IMR-90 (cell line): ENCODE measurements around the gene OSBPL3. TPM values are rescaled to one million over a fixed set of nuclear protein-coding genes. Genes with fewer than 3 reads are reported as not detected.

ENCODE experiments used
- ATAC-seq: fragments of 200-7000 bp; cut with Tn5 transposase; 2 replicates; pipeline ENCODE4 v1.9.1; 2020; ENCODE audit warnings: low read depth, mild to moderate bottlenecking, moderate library complexity
- BruUV-seq: library from RNA; stranded (reverse); fragments of 400-500 nt; replicated peaks from 2 replicates; lab custom pipeline; 2021; lab: Mats Ljungman, UMichigan
- CTCF ChIA-PET: fragments of 300-600 bp; formaldehyde crosslinking; extraction: SDS; loops from one replicate; lab custom pipeline; 2021; ENCODE audit warnings: antibody characterized with exemption; lab: Yijun Ruan, JAX
- POLR2A ChIA-PET: fragments of 300-600 bp; sonication (Branson Sonifier 250); formaldehyde crosslinking; loops from one replicate; lab custom pipeline; 2022; ENCODE audit warnings: antibody characterized with exemption; ENCODE audit not compliant: unreplicated experiment; lab: Charles Lee
- DNase-seq: peaks from one replicate; pipeline ENCODE4 v3.0.0; 2013
- H2AFZ ChIP-seq: replicated peaks from 2 replicates; pipeline ENCODE3; 2013; ENCODE audit warnings: low read length, mild to moderate bottlenecking; ENCODE audit not compliant: poor library complexity
- H2AK5ac ChIP-seq: 2 replicates; pipeline ENCODE4 v1.6.1; 2013; ENCODE audit warnings: low read depth, low read length, inconsistent platforms
- H2AK9ac ChIP-seq: replicated peaks from 2 replicates; pipeline ENCODE3; 2013; ENCODE audit warnings: mild to moderate bottlenecking, low read depth, low read length, moderate library complexity; ENCODE audit not compliant: poor library complexity
- H2BK120ac ChIP-seq: 2 replicates; pipeline ENCODE4 v1.6.1; 2013; ENCODE audit warnings: low read depth, low read length, inconsistent platforms
- H2BK15ac ChIP-seq: 3 replicates; pipeline ENCODE4 v1.6.1; 2013; ENCODE audit warnings: low read depth, low read length, inconsistent platforms
- H2BK20ac ChIP-seq: 2 replicates; pipeline ENCODE4 v1.6.1; 2013; ENCODE audit warnings: low read depth, mild to moderate bottlenecking, inconsistent platforms, low read length, moderate library complexity
- H2BK5ac ChIP-seq: 2 replicates; pipeline ENCODE4 v1.6.1; 2013; ENCODE audit warnings: mild to moderate bottlenecking, low read depth, low read length, inconsistent platforms; ENCODE audit not compliant: poor library complexity, severe bottlenecking
- H3K14ac ChIP-seq: replicated peaks from 2 replicates; pipeline ENCODE4 v1.6.1; 2013; ENCODE audit warnings: low read depth, low read length, inconsistent platforms
- H3K18ac ChIP-seq: 2 replicates; pipeline ENCODE4 v1.6.1; 2013; ENCODE audit warnings: low read depth, low read length, control low read depth
- H3K23ac ChIP-seq: 2 replicates; pipeline ENCODE4 v1.6.1; 2013; ENCODE audit warnings: low read depth, low read length, inconsistent platforms
- H3K27ac ChIP-seq: 2 replicates; pipeline ENCODE4 v1.5.1; 2013; ENCODE audit warnings: mild to moderate bottlenecking, control low read depth, low read length; ENCODE audit not compliant: insufficient read depth
- H3K27me3 ChIP-seq: 2 replicates; pipeline ENCODE4 v1.6.1; 2013; ENCODE audit warnings: low read length; ENCODE audit not compliant: control insufficient read depth, insufficient read depth
- H3K36me3 ChIP-seq: 2 replicates; pipeline ENCODE4 v1.6.1; 2013; ENCODE audit warnings: low read length, mixed read lengths; ENCODE audit not compliant: control insufficient read depth, insufficient read depth
- H3K4ac ChIP-seq: 2 replicates; pipeline ENCODE4 v1.6.1; 2013; ENCODE audit warnings: low read depth, low read length, inconsistent platforms
- H3K4me1 ChIP-seq: 2 replicates; pipeline ENCODE4 v1.6.1; 2013; ENCODE audit warnings: low read length, mixed read lengths; ENCODE audit not compliant: control insufficient read depth, insufficient read depth
- H3K4me2 ChIP-seq: 2 replicates; pipeline ENCODE4 v1.6.1; 2013; ENCODE audit warnings: low read depth, mild to moderate bottlenecking, control low read depth, low read length, moderate library complexity
- H3K4me3 ChIP-seq: 2 replicates; pipeline ENCODE4 v1.5.1; 2013; ENCODE audit warnings: low read depth, mild to moderate bottlenecking, control low read depth, low read length, moderate library complexity; ENCODE audit not compliant: insufficient read depth
- H3K56ac ChIP-seq: 2 replicates; pipeline ENCODE4 v1.6.1; 2013; ENCODE audit warnings: low read length, inconsistent platforms; ENCODE audit not compliant: insufficient read depth; ENCODE audit errors: extremely low read depth
- H3K79me1 ChIP-seq, 2 experiments: 2 replicates each; pipeline ENCODE4 v1.6.1; 2013; ENCODE audit warnings: low read length in 2 of 2, inconsistent platforms in 1 of 2, low read depth in 1 of 2
- H3K9ac ChIP-seq: 2 replicates; pipeline ENCODE4 v1.6.1; 2013; ENCODE audit warnings: low read depth, low read length, control low read depth
- H3K9me1 ChIP-seq: 2 replicates; pipeline ENCODE4 v1.6.1; 2013; ENCODE audit warnings: low read length, inconsistent platforms; ENCODE audit not compliant: insufficient read depth
- H3K9me3 ChIP-seq: 2 replicates; pipeline ENCODE4 v1.6.1; 2013; ENCODE audit warnings: low read length; ENCODE audit not compliant: control insufficient read depth, insufficient read depth
- H4K20me1 ChIP-seq: 2 replicates; pipeline ENCODE4 v1.6.1; 2013; ENCODE audit warnings: low read length, inconsistent platforms; ENCODE audit not compliant: insufficient read depth
- H4K5ac ChIP-seq: 2 replicates; pipeline ENCODE4 v1.6.1; 2013; ENCODE audit warnings: mild to moderate bottlenecking, low read depth, low read length, control low read depth
- H4K8ac ChIP-seq, 2 experiments: 2 replicates each; pipeline ENCODE4 v1.6.1; 2013; ENCODE audit warnings: low read depth in 2 of 2, low read length in 2 of 2, control low read depth in 1 of 2, inconsistent platforms in 1 of 2
- H4K91ac ChIP-seq: 2 replicates; pipeline ENCODE4 v1.6.1; 2013; ENCODE audit warnings: low read depth, low read length, inconsistent platforms; ENCODE audit not compliant: insufficient read depth
- FOS ChIP-seq: fragments of 150-350 bp; IDR thresholded peaks from 2 replicates; pipeline ENCODE4 v1.6.1; 2016; ENCODE audit warnings: low read depth, low read length
- MAFK ChIP-seq: IDR thresholded peaks from 2 replicates; pipeline ENCODE4 v1.6.1; 2012; ENCODE audit warnings: low read depth, low read length, improper control_type of control experiment
- WGBS, 2 experiments: methylation state at CpG; one replicate each; pipeline versions ENCODE4 v1.1.5 to v1.1.7; 2013; ENCODE audit warnings: missing lambda C conversion rate in 2 of 2; ENCODE audit not compliant: insufficient read length in 1 of 2; ENCODE audit errors: extremely low coverage in 2 of 2; 5-methylcytosine and 5-hydroxymethylcytosine counted together
- dilution Hi-C: fragments of 300-500 bp; cut with HindIII; formaldehyde crosslinking; loops from one replicate; pipeline ENCODE4 v1.14.3; 2018; ENCODE audit warnings: low sequenced_read_pairs; ENCODE audit not compliant: unreplicated experiment
- in situ Hi-C: fragments of 300-500 bp; cut with MboI; formaldehyde crosslinking; loops from 3 replicates; pipeline ENCODE4 v1.14.3; 2019; ENCODE audit warnings: low sequenced_read_pairs, inconsistent platforms, mixed read lengths
- intact Hi-C: fragments of 100-400 bp; cut with micrococcal nuclease; formaldehyde crosslinking; loops from 2 replicates; pipeline ENCODE4 v1.10.0; 2022
- polyA plus RNA-seq, 3 experiments: library from polyadenylated mRNA; depleted of rRNA; stranded (reverse); fragments of >200 nt; gene quantifications; 2 replicates each; pipeline ENCODE4 v1.2.3, GENCODE V29; 2012; ENCODE audit warnings: low replicate concordance in 1 of 3
- total RNA-seq: library from RNA; depleted of rRNA; stranded (reverse); fragments of >200 nt; gene quantifications from 2 replicates; pipeline ENCODE4 v1.2.3, GENCODE V29; 2012

OSBPL3 gene
- total and polyA plus RNA-seq, 2 of the 4 experiments (the other 2 are of a cell fraction), result 18.0 to 29.9 TPM

- H3K14ac ChIP-seq, result no peak overlapping the region
- H2BK20ac ChIP-seq, result peak overlapping the region; percentile 47; the same call in 1 of the 2 replicates
- H3K9ac ChIP-seq, result no peak overlapping the region
- peak overlapping the region; percentile 68; the same call in 1 of the 2 replicates for H3K4ac ChIP-seq
- no peak overlapping the region for H3K56ac ChIP-seq
- peaks cover 47 to 83% of the 10 kb centered on the region in 2 experiments for H3K79me1 ChIP-seq
- H3K18ac ChIP-seq, result no peak overlapping the region
- no peak overlapping the region; a peak in 1 of 4 replicates for H4K8ac ChIP-seq
- peak overlapping the region; percentile 85; the same call in 1 of the 2 replicates for H3K23ac ChIP-seq
- 0 out of 2 replicates have a peak, but pooled peaks cover 3% of the 10 kb centered on the region for H4K20me1 ChIP-seq
- in situ Hi-C loops (no loop called here), dilution Hi-C loops (no loop called here), intact Hi-C loops (no loop called here)
- H3K9me1 ChIP-seq, result peaks cover 20% of the 10 kb centered on the region; the same call in 1 of the 2 replicates
- BruUV-seq, result no TSS peak
- H3K9me3 ChIP-seq, result no peaks in the 10 kb centered on the region
- WGBS, 2 experiments, result no CpG with 5 or more reads among the region's 1 CpG
- no peaks in the 10 kb centered on the region for H3K36me3 ChIP-seq
- DNase-seq, result peak; percentile 70
- no peak overlapping the region for H2AFZ ChIP-seq
- peak; percentile 31 for ATAC-seq
- no peak overlapping the region for H3K4me2 ChIP-seq
- H2BK5ac ChIP-seq, result peak overlapping the region; percentile 53
- ChIA-PET CTCF (interaction anchor here (1.0 kb wide), 2 partner anchors 13 to 103 kb away, joined by 3 read pairs; no protein-coding TSS in a partner anchor), POLR2A (no interaction called here)
- 0 out of 3 replicates have a peak overlapping the region, but pooled peaks have one; percentile 9 for H2BK15ac ChIP-seq
- TF ChIP-seq MAFK (peak; percentile 43; the same call in 1 of the 2 replicates), FOS (no peak)
- no peak overlapping the region for H4K91ac ChIP-seq
- peaks cover 22% of the 10 kb centered on the region for H3K4me1 ChIP-seq
- no peak overlapping the region for H3K4me3 ChIP-seq
- no peak overlapping the region for H4K5ac ChIP-seq
- 0 out of 2 replicates have a peak overlapping the region, but pooled peaks have one; percentile 52 for H2AK5ac ChIP-seq
- H3K27me3 ChIP-seq, result no peaks in the 10 kb centered on the region
- H2AK9ac ChIP-seq, result no peak overlapping the region
- peak overlapping the region; percentile 44; the same call in 1 of the 2 replicates for H2BK120ac ChIP-seq
- no peak overlapping the region for H3K27ac ChIP-seq
These were observed 13.2 kb downstream of the OSBPL3 start for GRCh38 chr7:24966802-24967201.
